ENCODE results near the gene DACH1.

The DACH1 gene

GRCh38 chr13:71768881-71769280 is 98.1 kb downstream of the DACH1 start:
- H3K9ac ChIP-seq (ENCODE audit: low read length): no peak overlapping the region
- H3K36me3 ChIP-seq (replicated peaks; ENCODE audit: low read depth, low read length): no peaks in the 10 kb centered on the region
- H4K20me1 ChIP-seq (ENCODE audit: insufficient read depth, low read length): no peaks in the 10 kb centered on the region
- no peaks in the 10 kb centered on the region for H3K79me2 ChIP-seq (ENCODE audit: low read length)
- H3K4me2 ChIP-seq (ENCODE audit: low read length): no peak overlapping the region
- no peak overlapping the region for H3K27ac ChIP-seq (ENCODE audit: low read length)
- no peaks in the 10 kb centered on the region for H3K4me1 ChIP-seq (ENCODE audit: low read length)
- no peak for TF ChIP-seq EZH2phosphoT487 (IDR thresholded peaks at IDR 0.05; ENCODE audit: low read depth)
- TF ChIP-seq CTCF (IDR thresholded peaks at IDR 0.05; ENCODE audit: low read depth, low read length): no peak
- H3K9me3 ChIP-seq (ENCODE audit: insufficient read depth, low read length): no peaks in the 10 kb centered on the region
- no peak overlapping the region for H3K4me3 ChIP-seq (ENCODE audit: low read length)
- no peak overlapping the region for H2AFZ ChIP-seq (ENCODE audit: low read depth, low read length)
- no peaks in the 10 kb centered on the region for H3K27me3 ChIP-seq (ENCODE audit: low read depth, low read length)

- no peaks in the 10 kb centered on the region for H4K20me1 ChIP-seq (ENCODE audit: insufficient read depth, low read length)
- H3K9ac ChIP-seq (ENCODE audit: low read length): no peak overlapping the region
- no peak overlapping the region for H2AFZ ChIP-seq (ENCODE audit: low read depth, low read length)
- H3K79me2 ChIP-seq (ENCODE audit: low read length): no peaks in the 10 kb centered on the region
- TF ChIP-seq CTCF (IDR thresholded peaks at IDR 0.05; ENCODE audit: low read depth, low read length) (no peak), EZH2phosphoT487 (IDR thresholded peaks at IDR 0.05; ENCODE audit: low read depth) (no peak)
- no peaks in the 10 kb centered on the region for H3K36me3 ChIP-seq (replicated peaks; ENCODE audit: low read depth, low read length)
- H3K27me3 ChIP-seq (ENCODE audit: low read depth, low read length): no peaks in the 10 kb centered on the region
- no peaks in the 10 kb centered on the region for H3K4me1 ChIP-seq (ENCODE audit: low read length)
- H3K4me2 ChIP-seq (ENCODE audit: low read length): no peak overlapping the region
- no peak overlapping the region for H3K27ac ChIP-seq (ENCODE audit: low read length)
- H3K9me3 ChIP-seq (ENCODE audit: insufficient read depth, low read length): no peaks in the 10 kb centered on the region
- H3K4me3 ChIP-seq (ENCODE audit: low read length): no peak overlapping the region
These were observed 107.1 kb downstream of the DACH1 start for GRCh38 chr13:71759651-71760511.

- no peaks in the 10 kb centered on the region for H3K9me3 ChIP-seq (ENCODE audit: insufficient read depth, low read length)
- no peak overlapping the region for H3K9ac ChIP-seq (ENCODE audit: low read length)
- TF ChIP-seq EZH2phosphoT487 (IDR thresholded peaks at IDR 0.05; ENCODE audit: low read depth): no peak
- TF ChIP-seq CTCF (IDR thresholded peaks at IDR 0.05; ENCODE audit: low read depth, low read length): no peak
- H3K4me2 ChIP-seq (ENCODE audit: low read length): no peak overlapping the region
- no peaks in the 10 kb centered on the region for H3K79me2 ChIP-seq (ENCODE audit: low read length)
- H3K4me1 ChIP-seq (ENCODE audit: low read length): no peaks in the 10 kb centered on the region
- H3K27ac ChIP-seq (ENCODE audit: low read length): no peak overlapping the region
- no peaks in the 10 kb centered on the region for H3K27me3 ChIP-seq (ENCODE audit: low read depth, low read length)
- no peaks in the 10 kb centered on the region for H4K20me1 ChIP-seq (ENCODE audit: insufficient read depth, low read length)
- H3K36me3 ChIP-seq (replicated peaks; ENCODE audit: low read depth, low read length): no peaks in the 10 kb centered on the region
- no peak overlapping the region for H2AFZ ChIP-seq (ENCODE audit: low read depth, low read length)
- no peak overlapping the region for H3K4me3 ChIP-seq (ENCODE audit: low read length)
These were observed 108.2 kb downstream of the DACH1 start for GRCh38 chr13:71758828-71759227.

GRCh38 chr13:71754407-71754974 is 112.5 kb downstream of the DACH1 start:
- Histone ChIP-seq H4K20me1 (ENCODE audit: insufficient read depth, low read length) (no peaks in the 10 kb centered on the region), H3K9me3 (ENCODE audit: insufficient read depth, low read length) (no peaks in the 10 kb centered on the region), H3K4me2 (ENCODE audit: low read length) (no peak overlapping the region), H3K4me3 (ENCODE audit: low read length) (no peak overlapping the region), H3K9ac (ENCODE audit: low read length) (no peak overlapping the region), H3K36me3 (replicated peaks; ENCODE audit: low read depth, low read length) (no peaks in the 10 kb centered on the region), H3K27me3 (ENCODE audit: low read depth, low read length) (no peaks in the 10 kb centered on the region), H2AFZ (ENCODE audit: low read depth, low read length) (no peak overlapping the region), H3K27ac (ENCODE audit: low read length) (no peak overlapping the region), H3K4me1 (ENCODE audit: low read length) (no peaks in the 10 kb centered on the region), H3K79me2 (ENCODE audit: low read length) (no peaks in the 10 kb centered on the region)
- TF ChIP-seq EZH2phosphoT487 (IDR thresholded peaks at IDR 0.05; ENCODE audit: low read depth) (no peak), CTCF (IDR thresholded peaks at IDR 0.05; ENCODE audit: low read depth, low read length) (peak; percentile 33)
